Caco-2 (cell line): Measurements from ENCODE around the gene DNM2. TPM values are rescaled to one million over a fixed set of nuclear protein-coding genes. Genes with fewer than 3 reads are reported as not detected.

Experiments used
- BruUV-seq: library from RNA; stranded (reverse); fragments of 400-500 nt; replicated peaks from 2 replicates; lab custom pipeline; 2021; lab: Mats Ljungman, UMichigan
- CTCF ChIA-PET: fragments of 300-600 bp; sonication (Branson Sonifier 250); formaldehyde crosslinking; loops from one replicate; lab custom pipeline; 2022; ENCODE audit warnings: antibody characterized with exemption; lab: Charles Lee
- POLR2A ChIA-PET: fragments of 300-600 bp; sonication (Branson Sonifier 250); formaldehyde crosslinking; loops from one replicate; lab custom pipeline; 2022; ENCODE audit warnings: antibody characterized with exemption; lab: Charles Lee
- DNase-seq, 2 experiments: peaks; one replicate each; pipeline versions ENCODE4 v3.0.0 to v3.0.0-alpha.2; 2020 to 2022
- H3K27me3 ChIP-seq: replicated peaks from 2 replicates; pipeline ENCODE4 v1.6.0; 2011; ENCODE audit warnings: low read length; ENCODE audit not compliant: control insufficient read depth, insufficient read depth
- H3K36me3 ChIP-seq: 2 replicates; pipeline ENCODE4 v1.5.1; 2011; ENCODE audit warnings: low read length; ENCODE audit not compliant: control insufficient read depth, insufficient read depth
- H3K4me1 ChIP-seq: fragments of 250-450 bp; sonication (Bioruptor Pico); 2 replicates; pipeline ENCODE4 v1.5.1; 2020; ENCODE audit warnings: mild to moderate bottlenecking
- H3K4me3 ChIP-seq: 2 replicates; pipeline ENCODE4 v1.5.1; 2011; ENCODE audit warnings: low read depth, mild to moderate bottlenecking, control low read depth, low read length
- H3K9me3 ChIP-seq: fragments of 250-450 bp; sonication (Bioruptor Pico); 2 replicates; pipeline ENCODE4 v1.5.1; 2020; ENCODE audit warnings: mild to moderate bottlenecking, moderate library complexity
- H3K27ac Mint-ChIP-seq: one replicate; pipeline ENCODE4 v1.8.0; 2022; ENCODE audit warnings: mixed read lengths; ENCODE audit not compliant: unreplicated experiment
- H3K27me3 Mint-ChIP-seq: one replicate; pipeline ENCODE4 v1.8.0; 2022; ENCODE audit warnings: mixed read lengths; ENCODE audit not compliant: insufficient read depth, unreplicated experiment
- H3K36me3 Mint-ChIP-seq: one replicate; pipeline ENCODE4 v1.8.0; 2022; ENCODE audit warnings: mild to moderate bottlenecking, mixed read lengths; ENCODE audit not compliant: insufficient read depth, unreplicated experiment
- H3K4me1 Mint-ChIP-seq: one replicate; pipeline ENCODE4 v1.8.0; 2022; ENCODE audit warnings: low read depth, mixed read lengths; ENCODE audit not compliant: unreplicated experiment
- H3K4me3 Mint-ChIP-seq: one replicate; pipeline ENCODE4 v1.8.0; 2022; ENCODE audit warnings: mild to moderate bottlenecking, moderate library complexity, mixed read lengths; ENCODE audit not compliant: unreplicated experiment
- H3K9me3 Mint-ChIP-seq: one replicate; pipeline ENCODE4 v1.8.0; 2022; ENCODE audit warnings: mixed read lengths; ENCODE audit not compliant: unreplicated experiment
- intact Hi-C: fragments of 100-400 bp; cut with micrococcal nuclease; formaldehyde crosslinking; loops from one replicate; pipeline ENCODE4 v1.10.0; 2022; ENCODE audit not compliant: unreplicated experiment
- total RNA-seq: library from RNA; stranded (reverse); gene quantifications from 2 replicates; pipeline ENCODE4 v1.2.3, GENCODE V29; 2022
- TF ChIP-seq, protein P1 (sequence below), 2 experiments: fragments of 200-600 bp in 1 of 2; IDR thresholded peaks; 1 replicate in 1 of 2; 2 replicates in 1 of 2; pipeline versions ENCODE4 v1.5.1 to v1.8.0; 2011 to 2022; ENCODE audit warnings: antibody characterized with exemption in 1 of 2, control low read depth in 1 of 2, inconsistent platforms in 1 of 2, low read depth in 1 of 2, low read length in 1 of 2, mild to moderate bottlenecking in 1 of 2, moderate library complexity in 1 of 2; ENCODE audit not compliant: insufficient read depth in 1 of 2, severe bottlenecking in 1 of 2, unreplicated experiment in 1 of 2

Gene DNM2
- total RNA-seq, 1 experiment from 2014 or later = 137 TPM

DNA sequence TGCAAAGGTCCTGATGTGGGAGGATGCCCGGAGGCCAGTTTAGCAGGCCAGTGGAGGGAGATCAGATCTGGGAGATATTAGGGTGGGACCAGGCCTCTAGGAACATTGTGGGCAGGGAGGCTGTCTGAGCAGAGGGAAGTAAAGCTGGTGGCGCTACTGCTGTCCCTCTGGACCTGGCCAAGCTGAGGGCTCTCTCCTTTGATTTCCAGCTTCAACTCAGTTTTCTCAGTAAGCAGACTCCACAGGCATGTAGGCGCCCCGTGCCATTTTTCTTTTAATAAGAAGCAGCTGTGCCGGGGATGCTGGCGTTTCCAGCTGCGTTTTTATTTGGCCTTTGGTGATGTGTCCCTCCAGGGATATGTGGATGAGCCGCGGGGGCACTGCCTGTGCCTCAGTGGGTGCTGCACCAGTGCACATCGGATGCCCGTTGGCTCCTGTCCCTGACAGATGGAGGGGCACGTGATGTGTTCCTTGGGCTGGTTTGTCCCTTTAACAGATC lies 6.7 kb downstream of the DNM2 start:
- Histone ChIP-seq H3K36me3 (peaks cover 2% of the 10 kb centered on the region), H3K4me1 (no peaks in the 10 kb centered on the region), H3K9me3 (no peaks in the 10 kb centered on the region), H3K4me3 (no peak overlapping the region), H3K27me3 (no peaks in the 10 kb centered on the region)
- intact Hi-C loops = no loop called here
- H3K27ac Mint-ChIP-seq = no peak overlapping the region
- H3K4me1 Mint-ChIP-seq = peaks cover 3% of the 10 kb centered on the region
- DNase-seq = no peak
- ChIA-PET POLR2A (no interaction called here), CTCF (no interaction called here)
- H3K36me3 Mint-ChIP-seq = peaks cover 32% of the 10 kb centered on the region
- no TSS peak for BruUV-seq
- TF ChIP-seq, protein P1, sequence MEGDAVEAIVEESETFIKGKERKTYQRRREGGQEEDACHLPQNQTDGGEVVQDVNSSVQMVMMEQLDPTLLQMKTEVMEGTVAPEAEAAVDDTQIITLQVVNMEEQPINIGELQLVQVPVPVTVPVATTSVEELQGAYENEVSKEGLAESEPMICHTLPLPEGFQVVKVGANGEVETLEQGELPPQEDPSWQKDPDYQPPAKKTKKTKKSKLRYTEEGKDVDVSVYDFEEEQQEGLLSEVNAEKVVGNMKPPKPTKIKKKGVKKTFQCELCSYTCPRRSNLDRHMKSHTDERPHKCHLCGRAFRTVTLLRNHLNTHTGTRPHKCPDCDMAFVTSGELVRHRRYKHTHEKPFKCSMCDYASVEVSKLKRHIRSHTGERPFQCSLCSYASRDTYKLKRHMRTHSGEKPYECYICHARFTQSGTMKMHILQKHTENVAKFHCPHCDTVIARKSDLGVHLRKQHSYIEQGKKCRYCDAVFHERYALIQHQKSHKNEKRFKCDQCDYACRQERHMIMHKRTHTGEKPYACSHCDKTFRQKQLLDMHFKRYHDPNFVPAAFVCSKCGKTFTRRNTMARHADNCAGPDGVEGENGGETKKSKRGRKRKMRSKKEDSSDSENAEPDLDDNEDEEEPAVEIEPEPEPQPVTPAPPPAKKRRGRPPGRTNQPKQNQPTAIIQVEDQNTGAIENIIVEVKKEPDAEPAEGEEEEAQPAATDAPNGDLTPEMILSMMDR (IDR thresholded peaks at IDR 0.05; ENCODE audit: insufficient read depth in 1 of 2, low read depth in 1 of 2, low read length in 1 of 2, severe bottlenecking in 1 of 2, unreplicated experiment in 1 of 2) = no peak
- H3K27me3 Mint-ChIP-seq = no peaks in the 10 kb centered on the region
- H3K4me3 Mint-ChIP-seq = no peak overlapping the region
- no peaks in the 10 kb centered on the region for H3K9me3 Mint-ChIP-seq

DNA sequence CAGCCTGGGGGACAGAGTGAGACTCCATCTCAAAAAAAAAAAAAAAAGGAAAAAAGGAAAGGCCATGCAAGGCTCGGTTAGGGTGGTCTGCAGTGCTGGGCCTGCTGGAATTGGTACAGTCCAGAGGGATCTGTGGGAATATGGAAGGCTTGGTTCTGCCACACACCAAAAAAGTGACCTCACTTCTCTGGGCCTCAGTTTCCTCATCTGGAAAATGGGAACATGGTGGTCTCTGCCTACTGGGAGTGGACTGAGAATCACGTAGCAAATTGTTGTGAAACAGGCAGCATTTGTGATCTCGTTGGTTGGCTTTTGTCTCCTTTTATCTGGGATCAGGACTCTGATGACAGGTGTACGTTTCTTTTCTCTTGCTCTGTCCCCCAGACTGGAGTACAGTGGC lies 7.5 kb downstream of the DNM2 start:
- BruUV-seq = no TSS peak
- peaks cover 32% of the 10 kb centered on the region for H3K36me3 Mint-ChIP-seq

DNA sequence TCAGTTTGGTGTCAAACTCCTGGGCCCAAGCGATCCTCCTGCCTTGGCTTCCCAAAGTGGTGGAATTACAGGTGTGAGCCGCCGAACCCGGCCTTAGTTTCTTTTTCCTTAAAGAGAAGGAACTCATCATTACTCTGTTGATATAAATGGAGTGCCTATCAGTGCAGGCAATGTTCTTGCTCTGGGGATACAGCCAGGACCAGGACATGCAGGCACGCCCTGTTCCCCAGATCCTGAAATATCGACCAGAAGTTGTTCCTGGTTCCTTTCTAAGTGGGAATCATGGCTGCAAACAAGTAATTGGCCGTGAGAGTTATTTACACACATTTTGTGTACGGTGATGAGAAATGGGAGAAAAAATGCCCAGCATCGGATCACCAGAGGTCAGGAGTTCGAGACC lies 8.4 kb downstream of the DNM2 start:
- no peaks in the 10 kb centered on the region for H3K9me3 ChIP-seq
- Mint-ChIP-seq H3K36me3 (peaks cover 32% of the 10 kb centered on the region), H3K4me1 (no peaks in the 10 kb centered on the region), H3K9me3 (no peaks in the 10 kb centered on the region), H3K4me3 (no peak overlapping the region), H3K27ac (no peak overlapping the region), H3K27me3 (no peaks in the 10 kb centered on the region)
- POLR2A ChIA-PET = no interaction called here
- no peaks in the 10 kb centered on the region for H3K4me1 ChIP-seq
- H3K4me3 ChIP-seq = no peak overlapping the region
- H3K36me3 ChIP-seq = no peaks in the 10 kb centered on the region; the same call in 1 of the 2 replicates
- intact Hi-C loops = no loop called here
- no TSS peak for BruUV-seq
- CTCF ChIA-PET = no interaction called here
- no peaks in the 10 kb centered on the region for H3K27me3 ChIP-seq
- TF ChIP-seq, protein P1 (IDR thresholded peaks at IDR 0.05; ENCODE audit: insufficient read depth in 1 of 2, low read depth in 1 of 2, low read length in 1 of 2, severe bottlenecking in 1 of 2, unreplicated experiment in 1 of 2) = no peak
- no peak for DNase-seq

More for the DNA sequence above, 7.5 kb downstream of the DNM2 start:
- intact Hi-C loops = no loop called here
- Histone ChIP-seq H3K4me1 (no peaks in the 10 kb centered on the region), H3K4me3 (no peak overlapping the region), H3K36me3 (peaks cover 1% of the 10 kb centered on the region), H3K9me3 (no peaks in the 10 kb centered on the region), H3K27me3 (no peaks in the 10 kb centered on the region)
- H3K9me3 Mint-ChIP-seq = no peaks in the 10 kb centered on the region
- ChIA-PET CTCF (no interaction called here), POLR2A (no interaction called here)
- H3K4me1 Mint-ChIP-seq = no peaks in the 10 kb centered on the region
- no peak overlapping the region for H3K4me3 Mint-ChIP-seq
- TF ChIP-seq, protein P1 (IDR thresholded peaks at IDR 0.05; ENCODE audit: insufficient read depth in 1 of 2, low read depth in 1 of 2, low read length in 1 of 2, severe bottlenecking in 1 of 2, unreplicated experiment in 1 of 2) = no peak
- no peak for DNase-seq
- no peaks in the 10 kb centered on the region for H3K27me3 Mint-ChIP-seq
- no peak overlapping the region for H3K27ac Mint-ChIP-seq
